ENCODE results near the gene RAB17. TPM values are rescaled to one million over a fixed set of nuclear protein-coding genes. Genes with fewer than 3 reads are reported as not detected.

Gene RAB17
- total RNA-seq, 1 donor: 0.43 TPM

GRCh38 chr2:237551071-237551574 lies 39.4 kb downstream of the RAB17 start:
- no peak for TF ChIP-seq CTCF (IDR thresholded peaks at IDR 0.05; ENCODE audit: insufficient read depth, low read depth, low read length)
- no peak overlapping the region for H3K4me3 ChIP-seq (ENCODE audit: low read depth, low read length)
- DNase-seq (ENCODE audit: low read depth): no peak

DNA sequence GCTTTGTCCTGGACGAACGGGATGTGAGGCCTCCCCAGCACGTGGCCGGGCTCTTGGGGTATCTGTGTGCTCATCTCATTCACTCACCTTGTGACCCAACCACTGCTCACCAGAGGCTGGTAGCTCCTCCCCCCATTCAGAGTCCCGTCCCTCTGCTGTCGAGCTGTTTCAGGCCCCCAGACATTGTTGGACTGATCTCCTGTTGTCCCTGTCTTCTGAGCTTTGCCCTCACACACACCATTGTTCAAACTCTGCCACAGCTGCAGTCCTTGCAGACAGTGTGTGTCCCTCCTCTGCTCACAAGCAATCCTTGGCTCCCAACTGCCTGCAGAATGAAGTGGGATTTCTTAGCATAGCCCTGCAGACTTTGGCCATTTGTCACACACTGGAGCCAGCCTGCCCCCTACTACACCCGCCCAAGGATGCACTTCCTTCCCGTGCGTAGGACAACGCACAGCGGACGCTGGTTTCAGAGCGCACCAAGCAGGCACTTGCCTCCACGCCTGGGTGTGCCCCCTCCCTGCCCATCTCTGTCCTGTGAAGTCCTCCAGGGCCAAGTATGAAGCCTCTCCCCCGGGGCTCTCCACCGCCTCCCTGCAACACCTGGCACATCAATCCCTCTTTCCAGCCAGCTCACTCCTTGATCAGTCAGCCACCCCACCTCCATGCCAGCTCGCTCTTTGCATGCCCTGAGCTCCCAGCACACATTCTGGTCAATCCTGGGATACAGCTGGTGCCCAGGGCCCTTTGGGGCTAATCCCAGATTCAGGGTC lies 40.7 kb downstream of the RAB17 start:
- H3K4me3 ChIP-seq (ENCODE audit: low read depth, low read length): no peak overlapping the region
- no peak for TF ChIP-seq CTCF (IDR thresholded peaks at IDR 0.05; ENCODE audit: insufficient read depth, low read depth, low read length)
- DNase-seq (ENCODE audit: low read depth): no peak

DNA sequence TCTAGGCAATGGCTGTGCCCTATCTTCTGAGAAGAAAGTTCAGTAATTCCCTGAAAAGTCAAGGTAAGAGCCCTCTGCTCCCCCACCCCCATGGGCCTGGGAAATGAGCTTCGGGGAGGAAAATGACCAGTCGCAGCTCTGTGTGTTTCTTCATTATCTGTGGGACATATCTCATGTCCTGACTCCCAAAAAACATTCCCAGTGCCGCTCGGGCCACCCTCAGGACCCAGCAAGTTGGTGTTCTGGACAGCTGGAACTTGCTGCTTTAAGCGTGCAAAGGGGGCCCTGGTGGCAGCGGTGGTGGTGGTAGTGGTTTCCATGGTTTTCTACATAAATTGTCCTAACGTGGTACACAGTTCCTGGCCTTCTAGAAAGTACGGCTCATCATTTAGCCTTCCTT lies 41.3 kb downstream of the RAB17 start:
- DNase-seq (ENCODE audit: low read depth): no peak
- no peak for TF ChIP-seq CTCF (IDR thresholded peaks at IDR 0.05; ENCODE audit: insufficient read depth, low read depth, low read length)
- no peak overlapping the region for H3K4me3 ChIP-seq (ENCODE audit: low read depth, low read length)

DNA sequence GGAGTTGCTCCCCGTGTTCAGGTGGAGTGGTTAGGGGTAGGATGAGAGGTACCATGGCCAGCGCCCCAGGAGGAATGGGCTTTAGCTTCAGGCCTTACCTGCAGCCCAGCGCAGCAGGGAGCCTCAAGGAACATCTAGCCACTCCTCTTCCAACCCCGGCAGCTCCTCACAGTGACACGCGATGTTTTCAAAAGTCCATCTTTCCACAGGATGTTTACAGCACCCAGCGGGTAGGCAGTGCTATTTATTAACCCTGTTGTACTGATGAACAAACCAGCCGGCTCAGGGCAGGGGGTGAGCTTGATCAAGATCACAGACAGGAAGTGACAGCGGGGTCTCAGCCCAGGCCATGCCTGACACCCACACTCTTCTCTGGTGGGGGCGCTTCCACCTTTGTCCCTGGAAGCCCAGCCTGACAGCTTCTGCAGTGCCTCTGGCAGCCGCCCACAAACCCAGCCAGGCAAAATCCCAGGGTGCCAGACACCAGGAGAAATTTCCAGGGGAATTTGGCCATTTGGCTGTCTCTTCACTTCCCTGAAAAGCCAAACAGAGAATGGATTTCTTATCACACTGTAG lies 42.6 kb downstream of the RAB17 start:
- H3K4me3 ChIP-seq (ENCODE audit: low read depth, low read length): no peak overlapping the region
- no peak for TF ChIP-seq CTCF (IDR thresholded peaks at IDR 0.05; ENCODE audit: insufficient read depth, low read depth, low read length)
- peak; percentile 28 for DNase-seq (ENCODE audit: low read depth)

DNA sequence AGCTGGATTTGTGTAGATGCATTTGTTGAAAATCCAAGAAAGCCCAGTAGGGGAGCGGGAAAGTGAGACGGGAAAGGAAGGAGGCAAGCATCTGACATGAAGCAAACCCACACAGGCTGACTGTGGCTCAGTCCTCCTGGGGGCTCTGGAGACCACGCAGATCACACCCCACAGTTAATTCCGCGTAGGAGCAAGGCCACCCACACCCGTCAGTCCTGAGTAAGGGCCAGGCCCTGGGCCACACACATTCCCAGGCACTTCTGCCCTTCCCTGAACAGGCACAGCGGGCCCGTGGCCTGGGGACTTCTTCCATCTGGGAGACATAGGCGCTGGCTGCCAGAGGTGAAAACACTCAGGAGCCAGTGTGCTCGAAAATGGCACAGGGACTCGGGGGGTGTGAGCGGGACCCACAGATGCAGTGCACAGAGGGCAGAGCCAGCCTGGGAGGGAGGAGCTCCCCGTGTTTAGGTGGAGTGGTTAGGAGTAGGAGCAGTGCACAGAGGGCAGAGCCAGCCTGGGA lies 43.6 kb downstream of the RAB17 start:
- no peak overlapping the region for H3K4me3 ChIP-seq (ENCODE audit: low read depth, low read length)
- DNase-seq (ENCODE audit: low read depth): no peak
- TF ChIP-seq CTCF (IDR thresholded peaks at IDR 0.05; ENCODE audit: insufficient read depth, low read depth, low read length): no peak

- no peak for DNase-seq (ENCODE audit: low read depth)
- no peak for TF ChIP-seq CTCF (IDR thresholded peaks at IDR 0.05; ENCODE audit: insufficient read depth, low read depth, low read length)
- no peak overlapping the region for H3K4me3 ChIP-seq (ENCODE audit: low read depth, low read length)
Measured at GRCh38 chr2:237546040-237546875, 44.3 kb downstream of the RAB17 start.
